ACHN (cell line): ENCODE data around the gene CIB1.

Experiments used
- DNase-seq: peaks from one replicate; pipeline ENCODE4 v3.0.0-alpha.2; 2015
- in situ Hi-C: cut with HindIII; loops from 2 replicates; pipeline ENCODE4 v1.10.0; 2017; ENCODE audit warnings: low sequenced_read_pairs, low pct_ligation_motif_present, low pct_unique_long_range_greater_than_20kb

Gene CIB1

GRCh38 chr15:90223441-90224165, 10.1 kb downstream of the CIB1 start:
- in situ Hi-C loops: no loop called here
- DNase-seq: no peak

GRCh38 chr15:90222547-90222946, 11.2 kb downstream of the CIB1 start:
- DNase-seq: peak; percentile 18
- in situ Hi-C loops: no loop called here

- in situ Hi-C loops: no loop called here
- peak; percentile 67 for DNase-seq
These were observed 12.4 kb downstream of the CIB1 start for GRCh38 chr15:90221246-90221900.

- in situ Hi-C loops: no loop called here
These were observed 14.2 kb downstream of the CIB1 start for GRCh38 chr15:90219421-90220141.

GRCh38 chr15:90217671-90218394, 15.9 kb downstream of the CIB1 start:
- DNase-seq: no peak
- in situ Hi-C loops: no loop called here

More at GRCh38 chr15:90219421-90220141, 14.2 kb downstream of the CIB1 start:
- DNase-seq: peak; percentile 31

GRCh38 chr15:90214553-90215196, 19.1 kb downstream of the CIB1 start:
- DNase-seq: peak; percentile 34
- in situ Hi-C loops: no loop called here

- DNase-seq: no peak
- in situ Hi-C loops: no loop called here
These were observed 19.9 kb downstream of the CIB1 start for GRCh38 chr15:90213818-90214204.

GRCh38 chr15:90213122-90213817, 20.5 kb downstream of the CIB1 start:
- in situ Hi-C loops: no loop called here
- DNase-seq: no peak

- in situ Hi-C loops: no loop called here
- no peak for DNase-seq
These were observed 21.3 kb downstream of the CIB1 start for GRCh38 chr15:90212221-90213098.

- no peak for DNase-seq
- in situ Hi-C loops: no loop called here
These were observed 22.1 kb downstream of the CIB1 start for GRCh38 chr15:90211440-90212143.

- no peak for DNase-seq
- in situ Hi-C loops: no loop called here
These were observed 22.7 kb downstream of the CIB1 start for GRCh38 chr15:90211009-90211408.

- no peak for DNase-seq
- in situ Hi-C loops: no loop called here
These were observed 23.1 kb downstream of the CIB1 start for GRCh38 chr15:90210593-90210992.

GRCh38 chr15:90209591-90209990, 24.1 kb downstream of the CIB1 start:
- DNase-seq: no peak
- in situ Hi-C loops: no loop called here

- in situ Hi-C loops: no loop called here
- DNase-seq: no peak
These were observed 25.4 kb downstream of the CIB1 start for GRCh38 chr15:90208356-90208755.

GRCh38 chr15:90207252-90207651, 26.5 kb downstream of the CIB1 start:
- in situ Hi-C loops: no loop called here
- no peak for DNase-seq

GRCh38 chr15:90205886-90206285, 27.9 kb downstream of the CIB1 start:
- in situ Hi-C loops: no loop called here
- no peak for DNase-seq
